MM.1S (cell line): ENCODE results near the gene RBFOX2.
"Not testable (repeated sequence)": the region's sequence is repeated elsewhere in the genome, so short reads cannot be mapped to it uniquely, and the experiment has no call there.

Experiments
- DNase-seq: peaks from one replicate; pipeline ENCODE4 v3.0.0-alpha.2; 2015
- H2AFZ ChIP-seq: fragments of 300-600 bp; sonication (generic); 2 replicates; pipeline ENCODE4 v1.6.0; 2016; ENCODE audit warnings: antibody characterized with exemption, low read length
- H3F3A ChIP-seq: fragments of 300-600 bp; sonication (generic); 2 replicates; pipeline ENCODE4 v1.6.1; 2016; ENCODE audit warnings: mild to moderate bottlenecking, antibody characterized with exemption, low read length, moderate library complexity, mixed read lengths; ENCODE audit not compliant: insufficient read depth
- H3K27ac ChIP-seq: fragments of 300-600 bp; sonication (generic); 2 replicates; pipeline ENCODE4 v1.5.1; 2016; ENCODE audit warnings: mild to moderate bottlenecking, low read length
- H3K27me3 ChIP-seq: fragments of 300-600 bp; sonication (generic); replicated peaks from 2 replicates; pipeline ENCODE4 v1.6.0; 2016; ENCODE audit warnings: low read length; ENCODE audit not compliant: insufficient read depth
- H3K36me3 ChIP-seq: fragments of 300-600 bp; sonication (generic); replicated peaks from 2 replicates; pipeline ENCODE4 v1.6.1; 2016; ENCODE audit warnings: mild to moderate bottlenecking, low read length, mixed read lengths; ENCODE audit not compliant: insufficient read depth
- H3K4me1 ChIP-seq: fragments of 300-600 bp; sonication (generic); 2 replicates; pipeline ENCODE4 v1.6.1; 2016; ENCODE audit warnings: low read length, mixed read lengths
- H3K4me2 ChIP-seq: fragments of 300-600 bp; sonication (generic); 2 replicates; pipeline ENCODE4 v1.6.0; 2016; ENCODE audit warnings: low read depth, low read length
- H3K4me3 ChIP-seq: fragments of 300-600 bp; sonication (generic); 2 replicates; pipeline ENCODE4 v1.5.1; 2016; ENCODE audit warnings: low read length, mixed read lengths
- H3K79me2 ChIP-seq: fragments of 300-600 bp; sonication (generic); 2 replicates; pipeline ENCODE4 v1.6.1; 2016; ENCODE audit warnings: mixed run types, low read length, mixed read lengths
- H3K9ac ChIP-seq: fragments of 300-600 bp; sonication (generic); 2 replicates; pipeline ENCODE4 v1.6.1; 2016; ENCODE audit warnings: low read length, mixed read lengths
- H3K9me2 ChIP-seq: fragments of 300-600 bp; sonication (generic); replicated peaks from 2 replicates; pipeline ENCODE4 v1.6.1; 2016; ENCODE audit warnings: mild to moderate bottlenecking, low read length, mixed read lengths; ENCODE audit not compliant: insufficient read depth
- H3K9me3 ChIP-seq: fragments of 300-600 bp; sonication (generic); replicated peaks from 2 replicates; pipeline ENCODE4 v1.6.1; 2016; ENCODE audit warnings: mild to moderate bottlenecking, low read length, mixed read lengths; ENCODE audit not compliant: insufficient read depth
- H4K20me1 ChIP-seq: fragments of 300-600 bp; sonication (generic); 2 replicates; pipeline ENCODE4 v1.6.1; 2016; ENCODE audit warnings: mild to moderate bottlenecking, low read length, moderate library complexity, mixed read lengths; ENCODE audit not compliant: insufficient read depth
- CTCF ChIP-seq: fragments of 300-600 bp; sonication (generic); IDR thresholded peaks from 2 replicates; pipeline ENCODE4 v1.5.1; 2016; ENCODE audit warnings: antibody characterized with exemption, low read length, mixed read lengths
- EZH2 ChIP-seq: fragments of 300-600 bp; sonication (generic); optimal IDR thresholded peaks from 2 replicates; pipeline ENCODE3; 2017; ENCODE audit warnings: low read depth, mild to moderate bottlenecking, antibody characterized with exemption, low read length, mixed read lengths
- EZH2phosphoT487 ChIP-seq: fragments of 300-600 bp; sonication (generic); IDR thresholded peaks from 2 replicates; pipeline ENCODE4 v1.6.1; 2018; ENCODE audit warnings: antibody characterized with exemption, low read length

The RBFOX2 gene

DNA sequence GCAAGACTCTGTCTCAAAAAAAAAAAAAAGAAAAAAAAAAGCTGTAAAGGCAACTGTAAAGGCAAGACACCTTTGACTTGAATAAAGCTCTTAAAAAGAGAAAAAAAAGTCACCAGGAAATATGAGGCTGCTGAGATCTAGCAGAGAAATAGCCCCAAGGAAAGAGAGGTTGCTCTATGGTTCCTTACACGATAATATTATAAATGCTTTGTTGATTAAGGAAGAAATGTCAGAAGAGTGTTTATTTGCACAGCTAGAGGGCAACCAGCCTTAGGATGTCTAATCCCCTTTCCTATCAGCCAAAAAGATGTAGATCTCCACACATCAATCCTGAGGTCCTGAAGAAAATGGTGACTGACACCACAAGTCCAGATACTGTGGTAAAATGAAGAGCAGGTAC lies 32.0 kb downstream of the RBFOX2 start:
- no peak for DNase-seq
- Histone ChIP-seq H3K9ac (no peak overlapping the region), H3K79me2 (no peaks in the 10 kb centered on the region), H3F3A (no peaks in the 10 kb centered on the region), H3K27ac (no peak overlapping the region), H3K9me2 (no peaks in the 10 kb centered on the region), H3K4me2 (no peak overlapping the region), H3K4me1 (no peaks in the 10 kb centered on the region), H4K20me1 (no peaks in the 10 kb centered on the region), H3K36me3 (no peaks in the 10 kb centered on the region), H3K4me3 (no peak overlapping the region), H2AFZ (no peak overlapping the region), H3K27me3 (no peaks in the 10 kb centered on the region), H3K9me3 (no peaks in the 10 kb centered on the region)
- no peak for TF ChIP-seq EZH2phosphoT487
- no peak for TF ChIP-seq EZH2
- no peak for TF ChIP-seq CTCF

GRCh38 chr22:35995772-35996171 lies 32.9 kb downstream of the RBFOX2 start:
- Histone ChIP-seq H3K4me3 (no peak overlapping the region), H3F3A (no peaks in the 10 kb centered on the region), H3K79me2 (no peaks in the 10 kb centered on the region), H3K9me2 (no peaks in the 10 kb centered on the region), H3K27me3 (no peaks in the 10 kb centered on the region), H4K20me1 (no peaks in the 10 kb centered on the region), H3K4me2 (no peak overlapping the region), H3K9ac (no peak overlapping the region), H3K4me1 (no peaks in the 10 kb centered on the region), H2AFZ (no peak overlapping the region), H3K27ac (no peak overlapping the region), H3K36me3 (no peaks in the 10 kb centered on the region), H3K9me3 (no peaks in the 10 kb centered on the region)
- no peak for TF ChIP-seq CTCF
- TF ChIP-seq EZH2phosphoT487: no peak
- no peak for TF ChIP-seq EZH2
- DNase-seq: no peak

DNA sequence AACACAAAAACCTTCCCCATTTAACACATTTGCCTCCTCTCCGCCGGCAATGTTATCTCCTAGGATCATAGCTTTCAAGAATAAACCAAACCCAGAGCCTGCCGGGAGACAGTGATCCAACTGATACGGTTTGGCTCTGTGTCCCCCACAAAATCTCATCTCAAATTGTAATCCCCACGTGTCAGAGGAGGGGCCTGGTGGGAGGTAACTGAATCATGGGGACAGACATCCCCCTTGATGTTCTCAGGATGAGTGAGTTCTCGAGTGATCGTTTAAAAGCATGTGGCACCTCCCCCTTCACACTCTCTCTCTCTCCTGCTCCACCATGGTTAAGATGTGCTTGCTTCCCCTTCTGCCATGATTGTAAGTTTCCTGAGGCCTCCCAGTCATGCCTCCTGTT lies 33.3 kb downstream of the RBFOX2 start:
- Histone ChIP-seq H3K79me2 (no peaks in the 10 kb centered on the region), H3K4me2 (no peak overlapping the region), H2AFZ (no peak overlapping the region), H3K4me3 (no peak overlapping the region), H3K36me3 (no peaks in the 10 kb centered on the region), H3K9me2 (no peaks in the 10 kb centered on the region), H4K20me1 (no peaks in the 10 kb centered on the region), H3K4me1 (no peaks in the 10 kb centered on the region), H3K9me3 (no peaks in the 10 kb centered on the region), H3K27ac (no peak overlapping the region), H3K9ac (no peak overlapping the region), H3K27me3 (no peaks in the 10 kb centered on the region), H3F3A (no peaks in the 10 kb centered on the region)
- no peak for TF ChIP-seq EZH2phosphoT487
- TF ChIP-seq CTCF: no peak
- TF ChIP-seq EZH2: no peak
- no peak for DNase-seq

DNA sequence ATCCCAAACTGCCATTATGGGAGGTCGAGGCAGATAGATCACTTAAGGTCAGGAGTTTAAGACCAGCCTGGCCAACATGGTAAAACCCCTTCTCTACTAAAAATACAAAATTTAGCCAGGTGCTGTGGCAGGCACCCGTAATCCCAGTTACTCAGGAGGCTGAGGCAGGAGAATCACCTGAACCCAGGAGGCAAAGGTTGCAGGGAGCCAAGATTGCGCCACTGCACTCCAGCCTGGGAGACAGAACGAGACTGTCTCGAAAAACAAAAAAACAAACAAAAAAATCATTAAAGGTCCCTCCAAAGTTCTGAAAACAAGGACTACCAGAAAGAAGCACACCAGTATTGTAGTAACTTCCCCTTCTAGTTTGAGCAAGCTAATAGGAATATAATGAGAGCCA lies 34.9 kb downstream of the RBFOX2 start:
- not testable (repeated sequence) for H4K20me1 ChIP-seq, H3K79me2 ChIP-seq, H3K9me2 ChIP-seq

More for the DNA sequence above, 34.9 kb downstream of the RBFOX2 start:
- H3K9me3 ChIP-seq, H3K36me3 ChIP-seq, H3F3A ChIP-seq, H3K9ac ChIP-seq, H2AFZ ChIP-seq, DNase-seq, H3K27me3 ChIP-seq, H3K4me2 ChIP-seq, H3K4me3 ChIP-seq, H3K4me1 ChIP-seq, H3K27ac ChIP-seq: not testable (repeated sequence)
